Endothelial cell of umbilical vein (primary cell): ENCODE data around the gene SLC16A2. TPM values are rescaled to one million over a fixed set of nuclear protein-coding genes. Genes with fewer than 3 reads are reported as not detected.

Experiments used
- BruUV-seq: library from RNA; stranded (reverse); fragments of 400-500 nt; replicated peaks from 2 replicates; lab custom pipeline; 2021; lab: Mats Ljungman, UMichigan
- CTCF ChIA-PET: fragments of 300-600, 350-600 bp; sonication (Branson Sonifier 250); formaldehyde crosslinking; loops from one replicate; lab custom pipeline; 2021; ENCODE audit warnings: antibody characterized with exemption, inconsistent platforms; lab: Charles Lee
- POLR2A ChIA-PET: fragments of 300-600, 350-600 bp; sonication (Branson Sonifier 250); formaldehyde crosslinking; loops from one replicate; lab custom pipeline; 2021; ENCODE audit warnings: antibody characterized with exemption, inconsistent platforms; lab: Charles Lee
- DNase-seq: peaks from one replicate; pipeline ENCODE4 v3.0.0-alpha.2; 2011; ENCODE audit warnings: low read depth, low spot score
- FAIRE-seq: peaks from 2 replicates; lab custom pipeline; 2011; peaks lifted over from hg19 to GRCh38; lab: Jason Lieb, UNC
- H2AFZ ChIP-seq: 2 replicates; pipeline ENCODE4 v1.6.0; 2012; ENCODE audit warnings: low read depth, low read length, control low read depth, inconsistent platforms
- H3K27ac ChIP-seq: 2 replicates; pipeline ENCODE4 v1.5.1; 2011; ENCODE audit warnings: low read depth, mild to moderate bottlenecking, control low read depth, low read length, moderate library complexity; ENCODE audit not compliant: insufficient read depth
- H3K27me3 ChIP-seq, 2 experiments: 2 replicates each; pipeline versions ENCODE4 v1.6.0 to v1.6.1; 2011; ENCODE audit warnings: low read length in 2 of 2, mixed read lengths in 1 of 2; ENCODE audit not compliant: control insufficient read depth in 2 of 2, insufficient read depth in 2 of 2
- H3K36me3 ChIP-seq, 2 experiments: 2 replicates in 1 of 2; 3 replicates in 1 of 2; pipeline ENCODE4 v1.5.1; 2011; ENCODE audit warnings: low read length in 2 of 2, mild to moderate bottlenecking in 1 of 2, moderate library complexity in 1 of 2; ENCODE audit not compliant: control insufficient read depth in 2 of 2, insufficient read depth in 2 of 2; ENCODE audit errors: extremely low read depth in 1 of 2
- H3K4me1 ChIP-seq: 3 replicates; pipeline ENCODE4 v1.5.1; 2011; ENCODE audit warnings: mild to moderate bottlenecking, low read length; ENCODE audit not compliant: control insufficient read depth, insufficient read depth; ENCODE audit errors: extremely low read depth
- H3K4me2 ChIP-seq: 2 replicates; pipeline ENCODE4 v1.6.1; 2011; ENCODE audit warnings: low read length, control low read depth, mixed read lengths; ENCODE audit not compliant: insufficient read depth
- H3K4me3 ChIP-seq, 3 experiments: fragments of 200-600 bp in 1 of 3; sonication (generic), shearing (Covaris generic) in 1 of 3; replicated peaks in 1 of 3; 2 replicates each; pipeline ENCODE4 v1.5.1; 2011 to 2016; ENCODE audit warnings: control low read depth in 3 of 3, low read length in 3 of 3, mild to moderate bottlenecking in 2 of 3, inconsistent platforms in 1 of 3, low read depth in 1 of 3, moderate library complexity in 1 of 3; ENCODE audit not compliant: insufficient read depth in 1 of 3
- H3K79me2 ChIP-seq: 2 replicates; pipeline ENCODE4 v1.6.0; 2012; ENCODE audit warnings: low read length, inconsistent platforms; ENCODE audit not compliant: control insufficient read depth, insufficient read depth
- H3K9ac ChIP-seq: replicated peaks from 2 replicates; pipeline ENCODE3; 2011; ENCODE audit warnings: low read length, control low read depth; ENCODE audit not compliant: insufficient read depth; ENCODE audit errors: extremely low read depth
- H3K9me1 ChIP-seq: replicated peaks from 3 replicates; pipeline ENCODE4 v1.6.0; 2011; ENCODE audit warnings: mild to moderate bottlenecking, low read length; ENCODE audit not compliant: control insufficient read depth, insufficient read depth; ENCODE audit errors: extremely low read depth
- H3K9me3 ChIP-seq: replicated peaks from 2 replicates; pipeline ENCODE4 v1.5.1; 2012; ENCODE audit warnings: low read length, inconsistent platforms; ENCODE audit not compliant: control insufficient read depth, insufficient read depth
- H4K20me1 ChIP-seq: replicated peaks from 2 replicates; pipeline ENCODE3; 2011; ENCODE audit warnings: mild to moderate bottlenecking, low read length; ENCODE audit not compliant: control insufficient read depth, insufficient read depth; ENCODE audit errors: extremely low read depth
- CTCF ChIP-seq, 2 donors: IDR thresholded peaks; 1 replicate in 1 of 2; 2 replicates in 1 of 2; pipeline ENCODE4 v1.5.1; 2011; ENCODE audit warnings: low read length in 2 of 2, mild to moderate bottlenecking in 2 of 2, moderate library complexity in 2 of 2, control low read depth in 1 of 2, inconsistent platforms in 1 of 2, low read depth in 1 of 2; ENCODE audit not compliant: insufficient read depth in 1 of 2; ENCODE audit errors: extremely low read depth in 1 of 2
- EZH2 ChIP-seq: IDR thresholded peaks from 2 replicates; pipeline ENCODE4 v1.6.1; 2012; ENCODE audit warnings: borderline replicate concordance, low read depth, mild to moderate bottlenecking, moderate library complexity, low read length, inconsistent platforms; ENCODE audit not compliant: severe bottlenecking
- FOS ChIP-seq: IDR thresholded peaks from 2 replicates; pipeline ENCODE4 v1.6.1; 2011; ENCODE audit warnings: mild to moderate bottlenecking, low read length, moderate library complexity, borderline replicate concordance; ENCODE audit not compliant: insufficient read depth
- GATA2 ChIP-seq: IDR thresholded peaks from 2 replicates; pipeline ENCODE4 v1.7.0; 2011; ENCODE audit warnings: low read depth, mild to moderate bottlenecking, moderate library complexity, mixed read lengths, low read length; ENCODE audit not compliant: insufficient read length, insufficient read depth
- JUN ChIP-seq: IDR thresholded peaks from 2 replicates; pipeline ENCODE4 v1.6.1; 2011; ENCODE audit warnings: borderline replicate concordance, low read depth; ENCODE audit not compliant: insufficient read length, insufficient read depth
- MYC ChIP-seq: IDR thresholded peaks from one replicate; pipeline ENCODE4 v1.6.1; 2011; ENCODE audit warnings: mild to moderate bottlenecking, low read depth, low read length
- POLR2A ChIP-seq: IDR thresholded peaks from 2 replicates; pipeline ENCODE4 v1.6.1; 2012; ENCODE audit warnings: low read depth, mild to moderate bottlenecking, control low read depth, low read length
- POLR2AphosphoS5 ChIP-seq: IDR thresholded peaks from 2 replicates; pipeline ENCODE4 v1.6.1; 2012; ENCODE audit warnings: low read depth, mild to moderate bottlenecking, control low read depth, low read length, moderate library complexity; ENCODE audit not compliant: insufficient read depth
- dilution Hi-C: fragments of 300-500 bp; cut with MboI; formaldehyde crosslinking; loops from one replicate; pipeline ENCODE4 v1.15.0; 2019; ENCODE audit warnings: low sequenced_read_pairs; ENCODE audit not compliant: extremely low pct_ligation_motif_present
- intact Hi-C: fragments of 100-400 bp; cut with micrococcal nuclease; formaldehyde crosslinking; loops from one replicate; pipeline ENCODE4 v1.10.0; 2022
- polyA plus RNA-seq, 4 experiments: library from polyadenylated mRNA; depleted of rRNA in 3 of 4; stranded (reverse) in 3 of 4; unstranded in 1 of 4; fragments of >200 nt; gene quantifications; 2 replicates each; pipeline versions ENCODE4 v1.2.1 to v1.2.3, GENCODE V29; 2011 to 2012; ENCODE audit warnings: missing spikeins in 1 of 4
- total RNA-seq: library from RNA; stranded (reverse); gene quantifications from 2 replicates; pipeline ENCODE4 v1.2.3, GENCODE V29; 2021
- TF ChIP-seq, protein P1 (sequence below): IDR thresholded peaks from 2 replicates; pipeline ENCODE4 v1.6.1; 2011; ENCODE audit not compliant: insufficient read depth, insufficient read length

SLC16A2 gene
- total and polyA plus RNA-seq, 2 donors (not counting 3 experiments of a cell fraction or from before 2014, with no cell fraction given): 3.1 to 3.6 TPM

DNA sequence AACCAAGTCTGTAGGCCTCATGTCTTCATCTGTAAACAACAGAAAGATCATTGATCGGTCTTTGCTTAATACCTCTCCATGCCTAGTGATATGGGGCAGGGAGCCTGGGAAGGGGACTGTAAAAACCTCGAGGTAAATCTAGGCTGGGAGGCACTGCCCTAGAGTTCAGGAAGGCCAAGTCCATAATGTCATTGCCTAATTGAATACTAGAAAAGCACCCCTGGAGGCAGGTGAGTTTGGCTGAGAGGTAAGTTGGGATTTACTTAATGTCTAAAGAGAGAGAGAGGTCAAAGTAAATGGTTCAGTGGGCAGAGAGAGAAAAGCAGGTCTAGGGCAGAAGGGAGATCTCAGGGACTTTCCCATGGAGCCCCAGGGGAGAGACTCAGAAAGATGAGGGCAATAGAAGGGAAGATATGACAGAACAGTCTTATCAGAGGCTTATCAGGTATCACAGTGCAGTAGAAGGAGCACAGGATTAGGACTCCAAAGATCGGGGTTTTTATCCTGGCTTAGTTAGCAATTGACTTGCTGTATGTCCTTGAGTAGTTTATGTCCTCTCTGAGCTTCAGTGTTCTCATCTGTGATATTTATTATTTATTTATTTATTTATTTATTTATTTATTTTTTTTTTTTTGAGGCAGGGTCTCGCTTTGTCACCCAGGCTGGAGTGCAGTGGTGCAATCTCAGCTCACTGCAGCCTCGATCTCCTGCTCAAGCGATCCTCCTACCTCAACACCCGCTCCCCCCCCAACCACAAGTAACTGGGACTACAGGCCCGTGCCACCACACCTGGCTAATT, 85.2 kb downstream of the SLC16A2 start:
- Histone ChIP-seq H3K4me1 (no peaks in the 10 kb centered on the region), H3K79me2 (no peaks in the 10 kb centered on the region), H4K20me1 (no peaks in the 10 kb centered on the region), H3K9ac (no peak overlapping the region), H3K9me1 (no peaks in the 10 kb centered on the region), H3K27me3 (no peaks in the 10 kb centered on the region), H3K36me3 (no peaks in the 10 kb centered on the region), H2AFZ (no peak overlapping the region), H3K9me3 (no peaks in the 10 kb centered on the region), H3K4me3 (no peak overlapping the region), H3K27ac (no peak overlapping the region), H3K4me2 (no peak overlapping the region)
- intact Hi-C loops: no loop called here
- dilution Hi-C loops: no loop called here
- DNase-seq (no peak), FAIRE-seq (no peak)
- TF ChIP-seq JUN (no peak), POLR2A (no peak), MYC (no peak), CTCF (IDR thresholded peaks at IDR 0.05; ENCODE audit: extremely low read depth in 1 of 2, insufficient read depth in 1 of 2, low read depth in 1 of 2, low read length in 2 of 2) (no peak), EZH2 (no peak), FOS (no peak), POLR2AphosphoS5 (no peak), GATA2 (no peak)
- TF ChIP-seq, protein P1, sequence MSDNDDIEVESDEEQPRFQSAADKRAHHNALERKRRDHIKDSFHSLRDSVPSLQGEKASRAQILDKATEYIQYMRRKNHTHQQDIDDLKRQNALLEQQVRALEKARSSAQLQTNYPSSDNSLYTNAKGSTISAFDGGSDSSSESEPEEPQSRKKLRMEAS: no peak
- no TSS peak for BruUV-seq
- ChIA-PET CTCF (no interaction called here), POLR2A (no interaction called here)
